GM21717 (cell line): ENCODE measurements around the gene ASNS.

Source experiments
- ATAC-seq: cut with Tn5 transposase; IDR thresholded peaks from one replicate; pipeline ENCODE4 v1.9.1; 2021; ENCODE audit warnings: mild to moderate bottlenecking, moderate library complexity; ENCODE audit not compliant: unreplicated experiment

Gene ASNS

DNA sequence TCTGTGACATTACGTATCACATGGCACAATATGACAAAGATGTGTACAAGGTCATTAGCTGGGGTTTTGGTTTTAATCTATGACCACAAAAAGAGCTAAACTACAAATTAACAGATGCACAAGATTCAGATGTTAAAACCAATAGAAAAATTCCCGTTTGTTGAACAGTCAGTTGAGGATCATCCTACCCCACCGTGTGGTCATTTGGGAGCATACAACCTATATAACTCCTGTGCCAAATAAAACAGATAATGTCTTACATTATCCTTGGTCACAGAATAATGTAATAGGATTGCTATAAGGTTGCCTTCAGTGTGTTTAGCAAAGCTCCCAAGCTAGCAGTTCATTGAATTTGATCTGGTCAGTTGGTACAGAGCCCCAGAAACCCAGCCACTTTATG is 28.2 kb downstream of the ASNS start:
- no peak for ATAC-seq

DNA sequence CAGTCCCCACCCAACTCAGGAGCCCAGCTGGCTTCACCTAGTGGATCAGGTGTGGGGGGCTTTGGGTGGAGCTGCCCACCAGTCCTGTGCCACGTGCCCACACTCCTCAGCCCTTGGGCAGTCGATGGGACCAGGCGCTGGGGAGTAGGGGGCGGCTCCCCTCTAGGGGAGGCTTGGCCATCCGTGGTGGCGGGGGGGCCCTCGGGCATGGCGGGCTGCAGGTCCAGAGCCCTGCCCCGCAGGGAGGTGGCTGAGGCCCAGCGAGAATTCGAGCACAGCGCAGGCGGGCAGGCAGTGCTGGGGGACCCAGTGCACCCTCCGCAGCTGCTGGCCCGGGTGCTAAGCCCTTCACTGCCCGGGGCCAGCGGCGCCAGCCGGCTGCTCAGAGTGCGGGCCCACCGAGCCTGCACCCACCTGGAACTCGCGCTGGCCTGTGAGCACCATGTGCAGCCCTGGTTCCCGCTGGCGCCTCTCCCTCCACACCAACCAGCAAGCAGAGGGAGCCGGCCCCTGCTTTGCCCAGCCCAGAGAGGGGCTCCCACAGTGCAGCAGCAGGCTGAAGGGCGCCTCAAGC is 29.3 kb downstream of the ASNS start:
- no peak for ATAC-seq

DNA sequence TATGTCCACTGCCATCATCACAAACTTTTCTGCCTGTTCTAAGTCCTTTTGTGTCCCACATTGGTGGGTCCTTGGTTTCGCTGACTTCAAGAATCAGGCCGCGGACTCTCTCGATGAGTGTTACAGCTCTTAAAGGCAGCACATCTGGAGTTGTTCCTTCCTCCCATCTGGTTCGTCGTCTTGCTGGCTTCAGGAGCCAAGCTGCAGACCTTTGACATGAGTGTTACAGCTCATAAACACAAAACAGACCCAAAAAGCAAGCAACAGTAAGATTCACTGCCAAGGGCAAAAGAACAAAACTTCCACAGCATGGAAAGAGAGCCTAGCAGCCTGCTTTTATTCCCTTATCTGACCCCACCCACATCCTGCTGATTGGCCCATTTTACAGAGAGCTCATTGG is 30.2 kb downstream of the ASNS start:
- no peak for ATAC-seq

DNA sequence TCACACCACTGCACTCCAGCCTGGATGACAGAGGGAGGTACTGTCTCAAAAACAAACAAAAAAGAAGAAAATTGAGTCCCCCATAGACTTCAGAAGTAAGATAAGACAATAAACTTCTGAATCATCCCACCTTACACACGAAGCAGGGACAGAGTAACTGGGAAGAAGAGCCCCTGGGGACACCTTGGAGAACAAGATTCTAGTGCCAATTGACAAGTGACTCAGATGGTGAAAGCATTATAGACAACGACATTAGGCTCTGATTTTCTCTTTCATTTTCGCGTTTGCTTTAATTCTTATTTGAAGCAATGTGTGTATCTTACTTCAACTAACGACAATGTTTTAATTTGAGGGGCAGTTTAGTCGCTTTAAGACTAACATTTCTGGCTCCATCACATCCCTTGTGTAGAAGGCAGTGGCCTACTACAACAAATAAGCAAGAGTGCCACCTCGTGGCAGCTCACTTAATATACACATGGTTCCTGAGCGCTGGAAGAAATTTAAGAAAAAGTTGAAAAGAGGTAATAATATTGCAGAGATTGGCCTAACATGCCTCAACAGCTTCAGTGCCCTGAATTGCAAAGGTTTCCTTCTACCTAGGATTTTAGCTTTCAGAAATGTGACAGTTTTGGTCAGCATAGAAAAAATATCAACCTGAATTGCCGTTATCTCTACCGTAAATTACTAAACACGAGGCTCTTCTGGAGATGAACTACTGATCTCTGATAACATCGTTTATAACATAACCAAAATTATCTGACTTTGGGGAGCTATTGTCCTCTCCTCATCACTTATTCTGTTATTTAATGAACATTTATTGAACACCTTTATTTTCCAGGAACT is 36.7 kb downstream of the ASNS start:
- ATAC-seq, result no peak

DNA sequence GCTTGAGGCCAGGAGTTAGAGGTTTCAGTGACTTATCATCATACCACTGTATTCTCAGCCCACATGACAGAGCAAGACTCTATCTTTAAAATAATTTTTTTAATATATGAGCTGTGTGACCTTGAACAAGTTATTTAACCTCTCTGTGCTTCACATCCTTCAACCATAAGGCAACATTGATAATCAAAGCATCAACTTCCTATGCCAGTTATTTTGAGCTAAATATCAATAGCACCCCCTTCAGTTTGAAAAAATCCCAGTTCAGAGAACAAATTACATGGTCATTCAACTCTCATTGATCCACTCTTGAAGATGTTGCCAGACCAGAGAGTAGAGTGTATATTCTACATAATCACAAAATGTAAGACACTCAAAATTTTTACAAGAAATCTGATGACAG is 53.0 kb downstream of the ASNS start:
- no peak for ATAC-seq

DNA sequence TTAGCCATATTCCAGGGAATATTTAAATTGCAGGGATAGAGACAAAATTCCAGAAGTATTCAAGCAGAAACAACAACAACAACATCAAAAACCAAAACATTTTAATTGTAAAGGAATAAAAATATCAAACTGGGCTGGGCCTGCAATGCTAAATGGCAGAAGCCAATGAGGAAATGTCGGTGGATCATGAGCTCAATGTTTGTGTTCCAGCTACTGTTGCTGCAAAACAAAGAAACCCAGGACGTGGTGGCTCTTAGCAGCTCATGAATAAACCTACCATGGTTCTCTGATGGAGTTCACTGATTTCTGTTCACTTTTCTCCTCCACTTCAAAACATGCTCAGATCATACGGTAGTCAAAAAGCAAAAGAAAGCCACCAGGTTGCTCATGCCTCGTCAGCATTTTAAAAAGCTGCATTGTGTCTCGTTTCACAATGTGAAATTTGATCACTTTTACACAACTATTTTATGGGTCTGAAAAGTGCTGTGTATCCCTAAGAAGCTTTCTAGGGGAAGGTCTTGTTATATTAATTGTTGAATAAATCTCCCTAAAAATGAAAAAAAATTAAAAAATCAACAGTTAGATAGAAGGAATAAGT is 54.0 kb downstream of the ASNS start:
- no peak for ATAC-seq
